GM18517 (cell line): ENCODE data around the gene STX3.
A peak's percentile ranks its signal among the peaks of the same experiment; 100 is the strongest.

ENCODE experiments used
- ATAC-seq: cut with Tn5 transposase; IDR thresholded peaks from one replicate; pipeline ENCODE4 v1.9.1; 2021; ENCODE audit warnings: mild to moderate bottlenecking, moderate library complexity; ENCODE audit not compliant: unreplicated experiment

Gene STX3

DNA sequence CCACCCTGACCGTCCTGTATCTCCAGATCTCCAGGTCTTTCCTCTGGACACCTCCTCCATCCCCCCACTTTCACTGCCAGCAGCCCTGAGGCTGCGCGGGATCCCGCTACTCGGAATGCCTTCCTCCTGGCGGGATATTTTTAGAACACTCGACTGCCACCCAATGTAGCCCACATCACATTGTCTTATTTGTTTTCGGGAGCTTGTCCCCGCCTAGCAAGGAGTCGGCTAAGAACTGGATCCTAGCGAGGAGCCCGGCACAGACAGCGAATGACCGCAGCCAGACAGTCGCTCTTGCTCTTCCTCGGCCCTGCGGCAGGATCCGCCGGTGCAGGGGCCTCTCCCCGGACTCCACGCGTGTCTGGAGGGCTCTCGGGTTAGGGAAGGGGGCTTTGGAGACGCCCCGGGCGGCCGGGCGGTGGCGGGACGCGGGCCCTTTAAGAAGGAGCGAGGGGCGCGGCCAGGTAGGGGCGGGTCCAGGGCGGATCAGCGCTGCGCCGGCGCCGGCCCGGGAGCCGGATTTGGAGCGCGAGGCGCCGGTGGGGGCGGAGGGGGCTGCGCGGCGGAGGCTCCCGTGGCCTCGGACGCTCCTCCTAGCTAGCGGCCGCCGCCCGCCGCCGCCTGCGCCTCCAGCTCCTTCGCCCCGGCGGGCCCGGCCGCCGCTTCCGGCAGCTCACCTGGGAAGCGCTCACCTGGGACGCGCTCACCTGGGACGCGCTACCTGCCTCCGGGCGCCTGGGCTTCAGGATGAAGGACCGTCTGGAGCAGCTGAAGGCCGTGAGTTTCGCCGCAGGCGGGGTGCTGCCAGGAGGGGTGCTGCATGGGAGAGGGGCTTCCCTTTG lies at the start of gene STX3:
Gene STX3 (plus strand): TSS at position 518 of the 842 bp plus-strand sequence. CDS start 230 bp downstream, at position 748.
- no peak for ATAC-seq

DNA sequence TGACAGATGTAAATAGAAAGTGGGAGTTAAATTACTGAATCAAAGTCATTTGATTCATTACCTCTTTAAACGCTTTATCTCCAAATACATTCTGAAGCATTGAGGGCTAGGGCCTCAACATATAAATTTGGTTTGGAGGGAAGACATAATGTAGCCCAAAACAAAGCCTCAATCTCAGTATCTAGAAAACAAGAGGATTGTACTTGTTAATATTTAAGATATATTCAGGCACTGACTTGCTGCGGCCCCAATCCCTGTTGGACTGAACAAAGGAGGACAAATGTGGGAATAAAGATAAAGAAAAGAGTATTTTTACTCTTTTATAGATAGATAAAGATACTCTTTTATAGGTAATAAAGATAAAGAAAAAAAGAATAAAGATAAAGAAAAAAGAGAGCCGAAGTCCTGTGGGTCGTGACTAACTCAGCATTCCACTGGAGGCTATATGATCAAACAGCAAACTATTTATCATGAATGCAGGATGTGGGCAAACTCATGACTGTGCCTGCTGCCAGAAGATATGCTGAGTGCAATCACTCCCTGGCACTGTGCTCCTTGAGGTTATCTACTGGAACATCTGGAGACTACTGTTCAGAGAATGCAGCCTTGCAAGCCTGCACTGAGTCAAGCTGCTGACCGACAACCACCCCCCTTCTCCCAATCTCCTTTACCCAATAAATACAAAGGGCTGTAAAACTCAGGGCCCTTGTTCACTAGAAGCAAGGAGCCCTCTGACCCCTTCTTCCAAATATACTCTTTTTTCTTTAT lies 48.5 kb upstream of the STX3 start:
- no peak for ATAC-seq

DNA sequence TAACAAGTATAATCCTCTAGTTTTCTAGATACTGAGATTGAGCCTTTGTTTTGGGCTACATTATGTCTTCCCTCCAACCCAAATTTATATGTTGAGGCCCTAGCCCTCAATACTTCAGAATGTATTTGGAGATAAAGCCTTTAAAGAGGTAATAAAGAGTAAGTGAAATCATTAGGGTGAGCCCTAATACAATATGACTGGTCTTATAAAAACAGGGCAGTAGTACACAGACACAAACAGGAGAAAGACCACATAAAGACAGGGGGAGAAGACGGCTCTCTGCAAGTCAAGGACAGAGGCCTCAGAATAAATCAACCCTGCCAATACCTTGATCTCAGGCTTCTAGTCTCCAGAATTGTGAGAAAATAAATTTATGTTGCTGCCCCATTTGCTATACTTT lies 47.8 kb upstream of the STX3 start:
- ATAC-seq: no peak

DNA sequence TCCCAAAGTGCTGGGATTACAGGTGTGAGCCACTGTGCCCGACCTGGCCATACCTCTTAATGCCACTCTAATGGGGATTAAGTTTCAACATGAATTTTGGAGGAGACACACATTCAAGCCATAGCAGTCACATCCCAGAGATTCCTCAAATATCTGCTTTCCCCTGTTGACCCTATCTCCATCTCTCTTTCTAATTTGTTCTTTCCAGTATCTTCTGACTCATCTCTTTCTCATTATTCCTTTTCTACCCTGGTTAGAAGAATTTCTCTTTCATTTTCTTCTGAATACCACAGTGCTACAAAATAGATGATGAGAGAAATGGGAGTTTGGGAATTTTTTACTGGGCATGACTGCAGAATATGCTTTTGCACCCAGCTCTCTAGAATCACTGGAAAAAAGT lies 46.6 kb upstream of the STX3 start:
- ATAC-seq: no peak

DNA sequence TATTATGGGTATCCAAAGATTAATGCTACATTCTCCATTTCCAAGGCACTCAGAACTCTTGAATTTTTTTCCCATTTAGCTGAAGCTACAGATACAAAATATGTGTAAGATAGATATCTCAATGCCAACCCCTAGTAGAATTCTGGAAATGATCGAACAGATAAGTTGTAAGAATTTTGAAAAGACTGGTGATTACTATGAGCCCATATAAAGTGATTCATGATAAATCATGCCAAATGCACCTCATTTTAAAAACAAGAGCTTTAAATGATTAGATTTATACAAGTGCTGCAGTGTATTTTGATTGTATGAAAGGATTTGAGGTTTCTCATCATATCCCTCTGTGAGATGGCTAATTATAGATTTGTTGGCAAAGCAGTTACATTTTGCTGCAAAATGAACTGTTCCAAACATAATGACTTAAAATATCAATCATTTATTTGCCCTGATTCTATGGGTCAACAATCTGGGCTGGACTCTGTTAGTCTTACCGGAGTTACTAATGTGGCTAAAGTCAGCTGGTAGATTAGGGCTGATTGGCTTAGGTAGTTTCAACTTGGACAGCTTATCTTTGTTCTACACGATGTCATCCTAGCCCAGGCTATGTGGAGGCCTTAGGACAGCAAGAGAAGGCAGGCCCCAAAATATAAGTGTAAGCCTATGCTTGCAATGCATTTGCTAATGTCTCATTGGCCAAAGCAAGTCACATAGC lies 44.9 kb upstream of the STX3 start:
- ATAC-seq: no peak

DNA sequence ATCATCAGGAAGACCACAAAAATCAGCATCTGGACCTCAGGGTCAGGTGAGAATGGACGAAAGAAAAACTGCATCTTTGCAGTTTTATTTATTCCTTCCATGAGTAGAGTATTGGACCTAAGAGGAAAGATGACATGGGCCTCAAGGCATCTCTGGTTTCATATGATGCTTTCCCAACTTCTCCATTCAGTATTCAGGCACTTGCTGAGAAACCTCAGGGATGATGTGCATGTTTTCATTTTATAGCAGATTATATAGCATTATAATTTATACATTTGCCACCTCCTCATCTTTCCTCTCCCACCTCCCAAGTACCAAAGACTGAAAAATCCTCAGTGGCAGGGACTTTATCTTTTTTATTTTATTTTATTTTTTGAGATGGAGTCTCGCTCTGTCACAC lies 41.4 kb upstream of the STX3 start, which contains the start of gene OR10V1:
Gene OR10V1 (minus strand): TSS at position 101 of the 400 bp plus-strand sequence. CDS start 0 bp downstream, at position 101.
- ATAC-seq: no peak

DNA sequence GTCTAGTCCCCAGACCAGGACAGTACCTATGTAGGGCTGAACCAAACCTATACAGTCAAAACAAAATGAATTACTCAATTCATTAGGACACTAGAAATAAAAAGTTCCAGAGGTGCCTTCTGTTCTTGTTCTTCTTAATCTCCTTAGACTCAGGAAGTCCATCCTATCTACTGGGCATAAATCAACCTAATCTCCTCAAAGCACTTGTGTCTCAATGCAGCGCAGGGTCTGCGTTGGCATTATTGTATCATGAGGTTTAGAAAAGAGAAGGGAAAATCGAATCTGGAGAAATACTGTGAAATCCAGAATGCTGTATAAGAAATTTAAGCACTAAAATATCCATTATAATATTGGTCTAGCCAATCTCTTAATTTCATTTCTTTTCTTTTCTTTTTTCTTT lies 39.1 kb upstream of the STX3 start:
- ATAC-seq: no peak

DNA sequence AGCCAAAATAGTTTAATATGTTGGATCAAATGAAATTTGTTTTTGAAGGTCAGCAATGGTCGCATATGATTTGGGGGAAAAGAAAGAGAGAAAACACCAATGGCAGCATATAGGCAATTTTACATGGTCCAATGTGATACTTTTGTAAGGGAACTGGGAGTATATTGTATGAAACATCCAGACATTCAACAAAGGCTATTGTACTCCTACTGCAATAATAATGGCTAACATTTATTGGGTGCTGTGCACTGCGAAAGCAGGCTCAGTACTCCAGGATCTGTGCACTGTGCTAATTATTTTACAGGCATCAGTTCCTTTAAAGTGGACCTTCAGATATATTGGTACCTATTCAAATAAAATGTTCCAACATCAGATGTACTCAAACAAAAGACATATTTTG lies 35.6 kb upstream of the STX3 start:
- ATAC-seq: no peak

DNA sequence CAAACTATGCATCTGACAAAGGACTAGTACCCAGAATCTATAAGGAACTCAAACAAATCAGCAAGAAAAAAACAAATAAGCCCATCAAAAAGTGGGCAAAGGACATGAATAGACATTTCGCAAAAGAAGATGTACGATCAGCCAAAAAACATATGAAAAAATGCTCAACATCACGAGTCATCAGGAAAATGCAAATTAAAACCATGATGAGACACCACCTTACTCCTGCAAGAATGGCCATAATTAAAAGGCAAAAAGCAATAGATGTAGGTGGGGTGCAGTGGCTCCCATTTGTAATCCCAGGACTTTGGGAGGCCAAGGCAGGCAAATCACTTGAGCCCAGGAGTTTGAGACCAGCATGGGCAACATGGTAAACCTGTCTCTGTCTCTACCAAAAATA lies 31.1 kb upstream of the STX3 start:
- ATAC-seq: no peak

DNA sequence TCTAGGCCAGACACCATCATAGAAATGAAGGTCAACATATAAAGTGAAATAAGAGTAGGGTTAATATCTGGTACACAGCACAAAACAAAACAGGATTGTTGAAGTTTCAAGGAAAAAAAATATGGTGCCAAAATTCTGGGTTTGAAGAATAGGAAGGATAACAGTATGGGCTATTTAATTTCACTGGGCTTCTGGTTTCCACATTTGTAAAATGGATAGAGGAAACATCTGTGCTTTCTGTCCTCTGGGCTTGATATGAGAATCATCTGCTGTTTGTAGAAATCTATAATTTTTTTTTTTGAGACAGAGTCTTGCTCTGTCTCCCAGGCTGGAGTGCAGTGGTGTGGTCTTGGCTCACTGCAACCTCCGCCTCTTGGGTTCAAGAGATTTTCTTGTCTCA lies 27.8 kb upstream of the STX3 start:
- ATAC-seq: no peak

DNA sequence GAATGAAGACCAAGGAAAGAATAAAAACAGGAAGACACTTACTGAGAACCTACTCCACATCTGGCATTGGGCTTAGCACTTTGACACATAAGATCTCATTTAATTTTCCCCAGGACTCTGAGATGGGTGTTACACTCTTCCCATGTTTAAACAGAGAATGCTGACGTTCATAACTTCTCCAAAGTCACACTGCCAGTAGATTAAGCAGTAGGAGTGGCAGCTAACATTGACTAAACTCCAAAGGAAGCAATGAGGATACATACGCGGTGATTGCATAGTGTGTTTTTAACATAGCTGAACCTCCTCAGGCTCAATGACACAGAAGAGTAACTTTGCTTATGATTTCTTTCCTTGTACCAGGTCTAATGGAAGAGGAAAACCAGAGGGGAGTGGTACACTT lies 27.0 kb upstream of the STX3 start:
- no peak for ATAC-seq

DNA sequence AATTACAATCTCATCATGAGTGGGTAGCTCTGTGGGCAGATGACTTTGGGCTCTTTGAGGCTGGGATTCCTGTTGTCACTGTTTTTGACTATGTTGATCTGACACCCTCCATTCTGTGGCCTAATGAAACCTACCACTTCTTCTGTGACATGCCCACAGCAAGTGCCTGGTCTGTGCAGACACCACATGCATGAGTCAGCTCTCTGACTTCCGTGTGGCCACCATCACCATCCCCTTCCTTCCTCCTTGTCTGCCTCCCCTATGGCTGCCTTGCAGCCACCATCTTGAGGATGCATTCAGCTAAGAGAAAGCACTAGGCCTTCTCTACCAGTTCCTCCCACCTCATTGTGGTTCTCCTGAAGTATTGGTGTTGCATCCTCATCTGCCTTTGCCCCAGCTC lies 26.3 kb upstream of the STX3 start:
- ATAC-seq: no peak

DNA sequence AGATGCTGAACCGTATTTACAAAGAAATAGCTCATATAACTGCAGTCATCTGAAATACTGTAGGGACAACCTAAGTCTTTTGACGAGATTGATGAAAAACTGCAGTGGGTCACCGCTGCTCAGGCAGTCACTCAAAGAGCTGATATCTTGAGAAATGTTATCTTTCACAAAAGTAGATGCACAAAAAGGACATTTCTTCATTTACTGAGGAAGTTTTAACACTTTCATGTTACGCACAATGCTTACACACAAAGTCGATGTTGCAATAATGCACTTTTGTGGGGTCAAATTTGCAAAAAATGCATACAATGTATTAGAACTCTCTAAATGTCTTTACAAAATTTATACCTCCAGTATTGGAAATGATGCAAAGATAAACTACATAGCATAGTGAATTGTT lies 25.3 kb upstream of the STX3 start:
- ATAC-seq: no peak

DNA sequence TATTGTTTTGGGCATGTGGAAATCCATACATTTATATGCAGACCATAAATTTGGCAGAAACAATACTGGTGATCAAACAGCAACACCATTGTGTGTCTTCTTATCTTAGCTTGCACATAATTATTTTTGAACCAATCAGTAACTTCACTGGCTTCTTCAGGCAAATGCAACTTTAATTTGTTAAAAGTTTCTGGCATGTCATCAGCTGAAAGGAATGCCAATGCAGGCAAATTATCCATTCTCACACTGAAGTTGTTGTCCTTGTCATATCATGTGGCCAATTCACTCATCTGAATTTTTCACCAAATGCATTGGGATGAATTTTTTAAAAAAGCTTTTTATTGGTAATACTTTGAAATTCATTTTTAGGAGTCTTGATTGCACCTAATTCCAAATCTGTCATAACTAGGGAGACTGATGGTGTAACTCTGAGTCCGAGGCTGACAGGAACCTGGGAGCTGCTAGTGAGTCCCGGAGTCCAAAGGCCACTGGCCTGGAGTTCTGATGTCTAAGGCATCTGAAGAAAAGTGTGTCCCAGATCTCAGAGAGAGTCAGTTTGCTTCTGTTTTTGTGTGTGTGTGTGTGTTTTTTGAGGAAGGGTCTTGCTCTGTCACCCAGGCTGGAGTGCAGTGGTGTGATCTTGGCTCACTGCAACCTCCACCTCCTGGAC lies 24.1 kb upstream of the STX3 start:
- no peak for ATAC-seq

DNA sequence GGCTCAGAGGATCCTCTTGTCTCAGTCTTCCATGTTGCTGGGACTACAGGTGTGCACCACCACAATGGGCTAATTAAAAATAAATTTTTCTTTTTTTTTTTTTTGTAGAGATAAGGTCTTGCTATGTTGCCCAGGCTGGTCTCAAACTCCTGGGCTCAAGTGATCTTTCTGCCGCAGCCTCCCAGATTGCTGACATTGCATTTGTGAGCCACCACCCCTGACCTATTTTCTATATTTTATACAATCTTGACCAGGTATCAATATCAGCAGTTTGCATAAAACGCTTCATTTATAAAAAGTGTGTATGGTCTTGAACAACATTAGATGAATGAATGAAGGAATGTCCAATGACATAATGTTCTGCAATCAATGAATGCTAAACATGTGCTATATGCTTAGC lies 9.1 kb upstream of the STX3 start:
- no peak for ATAC-seq

DNA sequence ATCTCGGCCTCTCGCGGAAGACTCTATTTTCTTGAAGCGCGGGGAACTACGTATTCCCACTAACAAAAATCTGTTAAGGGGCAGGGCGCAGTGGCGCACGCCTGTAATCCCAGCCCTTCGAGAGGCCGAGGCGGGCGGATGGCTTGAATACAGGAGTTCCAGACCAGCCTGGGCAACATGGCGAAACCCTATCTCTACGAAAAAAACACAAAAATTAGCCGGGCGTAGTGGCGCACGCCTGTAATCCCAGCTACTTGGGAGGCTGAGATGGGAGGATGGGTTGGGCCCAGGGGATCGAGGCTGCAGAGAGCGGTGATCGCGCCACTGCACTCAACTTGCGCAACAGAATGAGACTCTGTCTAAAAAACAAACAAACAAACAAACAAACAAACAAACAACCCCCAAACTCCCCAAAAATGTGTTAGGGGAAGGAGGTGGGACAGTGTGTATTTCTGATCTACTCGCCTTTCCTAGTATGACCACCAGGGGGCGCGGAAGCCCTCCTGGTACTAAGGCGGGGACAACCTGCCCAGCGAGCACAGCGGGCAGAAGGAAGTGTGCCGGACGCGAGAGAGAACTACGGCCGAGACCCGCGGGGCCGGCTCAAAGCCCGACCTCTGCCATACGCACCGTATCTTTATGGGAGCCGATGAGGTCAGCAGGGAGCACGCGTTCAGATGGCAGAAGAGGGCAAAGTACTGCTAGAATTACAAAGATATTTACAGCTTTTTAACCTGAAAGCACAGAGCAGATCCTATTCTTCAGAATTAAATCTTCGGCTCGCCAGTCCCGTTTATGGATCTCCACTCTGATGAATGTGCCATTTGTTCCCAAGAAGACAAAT lies 1.3 kb upstream of the STX3 start:
- ATAC-seq: peak; percentile 87

DNA sequence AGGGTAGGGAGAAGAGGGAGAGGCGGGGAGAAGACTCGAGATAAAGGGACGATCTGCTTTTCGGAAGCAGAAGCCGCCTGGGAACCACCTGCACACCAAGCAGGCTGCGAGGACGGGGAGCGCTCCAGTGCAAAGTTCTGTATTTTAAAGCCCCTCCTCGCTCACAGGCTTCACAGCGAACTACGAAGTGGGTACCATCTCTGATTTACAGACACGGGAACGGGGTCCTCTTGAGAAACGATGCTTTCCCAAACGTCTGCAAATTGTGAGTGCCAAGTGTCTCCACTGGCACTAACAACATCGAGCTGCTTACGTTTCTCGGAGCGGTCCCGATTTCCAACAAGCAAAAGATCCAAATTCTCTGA lies 700 bp upstream of the STX3 start:
- ATAC-seq: peak; percentile 10

DNA sequence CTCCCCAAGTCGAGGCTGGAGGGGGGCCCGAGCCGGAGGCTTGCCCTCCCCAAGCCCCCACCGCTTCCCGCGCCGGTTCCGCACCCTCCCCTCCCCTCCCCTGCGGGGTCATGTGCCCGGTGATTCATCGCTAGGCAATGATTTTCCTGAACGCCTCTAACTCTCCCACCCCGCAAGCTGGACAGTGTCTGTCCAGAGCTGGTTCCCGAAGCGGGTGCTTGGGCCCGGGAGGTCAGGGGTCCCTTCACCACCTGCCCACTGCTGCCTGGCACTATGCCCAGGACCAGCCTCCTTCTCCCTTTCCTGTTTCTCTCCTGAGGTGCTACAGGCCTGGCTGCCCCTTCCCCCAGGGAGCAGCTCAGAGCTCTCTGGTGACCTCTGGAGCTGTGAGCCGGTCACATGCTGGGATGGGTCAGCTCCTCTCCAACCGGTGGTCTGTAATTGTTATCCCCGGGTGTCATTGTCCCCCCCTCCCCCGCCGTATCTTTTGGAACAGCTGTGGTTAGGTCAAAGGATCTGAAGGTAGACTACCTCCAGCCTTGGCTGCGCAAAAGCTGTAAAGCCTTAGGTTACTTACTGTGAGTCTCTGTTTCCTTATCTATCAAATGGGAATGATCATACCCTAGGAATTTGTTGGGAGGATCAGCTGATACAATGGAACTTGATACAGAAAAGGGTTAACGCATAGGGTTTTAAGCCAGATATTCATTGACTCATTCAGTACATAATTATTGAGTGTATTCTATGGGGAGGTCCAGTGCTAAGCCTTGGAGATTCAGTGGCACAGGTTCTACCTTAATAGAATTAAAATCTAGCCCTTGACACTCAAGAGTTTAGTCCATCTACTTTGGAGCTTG lies 753 bp downstream of the STX3 start:
- no peak for ATAC-seq

DNA sequence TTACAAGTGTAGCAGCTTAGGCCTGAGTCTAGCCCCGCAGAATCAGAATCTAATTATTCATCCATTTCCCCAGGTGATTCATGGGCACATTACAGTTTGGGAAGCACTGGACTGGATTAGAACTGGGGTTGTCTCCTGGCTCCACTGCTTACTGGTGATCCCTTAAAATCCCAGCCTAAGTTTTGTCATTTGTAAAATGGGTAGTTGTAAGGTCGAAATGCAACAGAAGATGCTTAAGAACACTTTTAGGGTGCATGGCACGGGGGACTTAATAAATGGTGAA lies 1.3 kb downstream of the STX3 start:
- ATAC-seq: no peak
